Colon (tissue), 2 donors: ENCODE measurements around the gene GOLGA6L2.
"Not testable (repeated sequence)": the region's sequence is repeated elsewhere in the genome, so short reads cannot be mapped to it uniquely, and the experiment has no call there.

ENCODE experiments used
- FAIRE-seq: peaks from 2 replicates; lab custom pipeline; 2012; peaks lifted over from hg19 to GRCh38; lab: Jason Lieb, UNC
- donor health status: control.
- donor health status: control.

The GOLGA6L2 gene

GRCh38 chr15:23447107-23447500, at the start of gene GOLGA6L2:
GOLGA6L2 (minus strand) TSS chr15:23447243; CDS start chr15:23447181, 62 bp downstream.
- no peak for FAIRE-seq

- no peak for FAIRE-seq
These were observed 37.8 kb upstream of the GOLGA6L2 start for GRCh38 chr15:23484870-23485269.

- no peak for FAIRE-seq
These were observed 36.8 kb upstream of the GOLGA6L2 start for GRCh38 chr15:23483821-23484299.

GRCh38 chr15:23482764-23483489, 35.9 kb upstream of the GOLGA6L2 start:
- no peak for FAIRE-seq

- no peak for FAIRE-seq
These were observed 35.2 kb upstream of the GOLGA6L2 start for GRCh38 chr15:23482228-23482627.

- no peak for FAIRE-seq
These were observed 30.9 kb upstream of the GOLGA6L2 start for GRCh38 chr15:23477920-23478319.

GRCh38 chr15:23472678-23473077, 25.6 kb upstream of the GOLGA6L2 start:
- no peak for FAIRE-seq

- no peak for FAIRE-seq
These were observed 25.0 kb upstream of the GOLGA6L2 start for GRCh38 chr15:23472033-23472432.

GRCh38 chr15:23467110-23467600, 20.1 kb upstream of the GOLGA6L2 start:
- FAIRE-seq = no peak

GRCh38 chr15:23457890-23458289, 10.8 kb upstream of the GOLGA6L2 start:
- FAIRE-seq = no peak

- no peak for FAIRE-seq
These were observed 582 bp downstream of the GOLGA6L2 start for GRCh38 chr15:23446215-23447106.

GRCh38 chr15:23444269-23444668, 2.8 kb downstream of the GOLGA6L2 start:
- no peak for FAIRE-seq

- no peak for FAIRE-seq
These were observed 5.8 kb downstream of the GOLGA6L2 start for GRCh38 chr15:23441204-23441603.

- no peak for FAIRE-seq
These were observed 6.4 kb downstream of the GOLGA6L2 start for GRCh38 chr15:23440596-23440995.

GRCh38 chr15:23439513-23439912, 7.5 kb downstream of the GOLGA6L2 start:
- FAIRE-seq = no peak

GRCh38 chr15:23438816-23439466, 8.1 kb downstream of the GOLGA6L2 start:
- no peak for FAIRE-seq

- FAIRE-seq = no peak
These were observed 9.4 kb downstream of the GOLGA6L2 start for GRCh38 chr15:23437673-23438072.

GRCh38 chr15:23437146-23437545, 9.9 kb downstream of the GOLGA6L2 start:
- FAIRE-seq = no peak

GRCh38 chr15:23436421-23436820, 10.6 kb downstream of the GOLGA6L2 start:
- FAIRE-seq = no peak

- not testable (repeated sequence) for FAIRE-seq
These were observed 12.3 kb downstream of the GOLGA6L2 start for GRCh38 chr15:23434699-23435098.

GRCh38 chr15:23425327-23425726, 21.7 kb downstream of the GOLGA6L2 start:
- not testable (repeated sequence) for FAIRE-seq
